ENCODE results near the gene CDKN2C.
"Not testable (repeated sequence)": the region's sequence is repeated elsewhere in the genome, so short reads cannot be mapped to it uniquely, and the experiment has no call there.

The CDKN2C gene

GRCh38 chr1:50969611-50970508 lies at the start of gene CDKN2C:
CDKN2C (plus strand) TSS chr1:50970245; CDS start chr1:50970369, 124 bp downstream.
- peak; percentile 79 for DNase-seq

GRCh38 chr1:50920409-50920808 lies 49.6 kb upstream of the CDKN2C start:
- DNase-seq, result no peak

DNA sequence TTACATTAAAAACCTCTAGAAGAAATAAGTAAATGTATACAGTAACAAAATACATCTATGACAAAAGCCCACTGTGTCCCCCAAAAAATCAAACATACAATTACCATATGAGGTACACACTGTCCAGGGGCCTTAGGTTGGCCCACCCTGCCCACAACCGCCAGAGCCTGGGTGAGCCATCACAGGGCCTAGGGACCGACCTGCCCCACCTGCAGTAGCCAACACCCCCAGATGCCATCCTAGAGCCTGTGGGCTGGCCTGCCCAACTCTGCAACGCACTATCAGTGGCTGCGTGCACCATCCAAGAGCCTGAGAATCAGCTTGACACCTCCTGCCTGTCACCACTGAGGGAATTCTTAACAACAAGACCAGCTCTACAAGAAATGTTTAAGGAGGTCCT lies 49.0 kb upstream of the CDKN2C start:
- no peak for DNase-seq

DNA sequence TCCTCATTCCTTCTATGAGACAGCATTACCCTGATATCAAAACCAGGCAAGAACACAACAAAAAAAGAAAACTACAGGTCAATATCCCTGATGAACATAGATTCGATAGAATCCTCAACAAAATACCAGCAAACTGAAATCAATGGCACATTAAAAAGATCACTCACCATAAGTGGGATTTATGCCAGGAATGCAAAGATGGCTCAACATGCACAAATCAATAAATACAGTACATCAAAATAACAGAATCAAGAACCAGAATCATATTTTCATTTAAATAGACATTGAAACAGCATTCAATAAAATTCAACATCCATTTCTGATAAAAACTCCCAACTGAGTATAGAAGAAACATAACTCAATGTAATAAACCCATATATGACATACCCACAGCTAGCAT lies 46.5 kb upstream of the CDKN2C start:
- DNase-seq, result no peak

DNA sequence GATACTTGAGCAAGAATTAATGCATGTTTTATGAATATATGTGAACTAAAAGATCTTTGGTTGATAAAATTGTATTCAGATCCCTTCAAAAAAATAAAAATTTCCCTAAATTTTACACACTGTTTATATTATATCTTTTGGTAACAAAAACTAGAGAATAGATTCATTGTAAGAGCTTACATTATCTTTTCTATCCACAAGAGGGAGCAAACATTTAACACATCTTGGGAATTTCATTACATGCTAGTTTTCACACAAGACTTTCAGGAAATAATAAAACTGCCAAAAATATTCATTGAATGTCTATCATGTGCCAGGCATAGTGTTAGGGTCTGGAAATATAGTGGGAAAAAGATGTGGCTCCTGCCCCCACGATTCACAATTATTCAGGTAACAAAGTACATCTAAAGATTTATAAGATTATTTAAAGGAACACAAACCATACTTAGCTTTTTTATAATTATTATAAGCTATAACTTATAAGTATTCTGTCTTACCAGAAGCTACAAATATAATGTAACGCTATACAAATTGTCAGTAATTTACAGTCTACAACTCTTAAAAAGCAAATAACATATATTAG lies 40.6 kb upstream of the CDKN2C start:
- no peak for DNase-seq

DNA sequence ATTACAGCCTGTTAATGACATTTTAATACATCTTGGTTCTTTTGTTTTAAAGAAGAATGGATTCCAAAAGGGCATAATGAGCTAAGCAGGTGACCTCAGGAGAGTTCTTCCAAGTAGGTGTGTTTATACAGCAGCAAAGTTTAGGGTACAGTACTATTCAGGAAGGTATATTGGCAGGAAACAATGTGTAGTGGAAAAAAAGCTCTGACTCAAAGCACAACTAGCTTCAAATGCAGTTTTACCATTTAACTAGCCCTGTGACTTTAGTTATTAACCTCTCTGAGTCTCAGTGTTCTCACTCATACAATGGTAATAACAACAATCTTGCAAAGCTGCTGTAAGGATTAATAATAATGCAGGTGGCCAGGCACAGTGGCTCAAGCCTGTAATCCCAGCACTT lies 39.9 kb upstream of the CDKN2C start:
- DNase-seq, result no peak

DNA sequence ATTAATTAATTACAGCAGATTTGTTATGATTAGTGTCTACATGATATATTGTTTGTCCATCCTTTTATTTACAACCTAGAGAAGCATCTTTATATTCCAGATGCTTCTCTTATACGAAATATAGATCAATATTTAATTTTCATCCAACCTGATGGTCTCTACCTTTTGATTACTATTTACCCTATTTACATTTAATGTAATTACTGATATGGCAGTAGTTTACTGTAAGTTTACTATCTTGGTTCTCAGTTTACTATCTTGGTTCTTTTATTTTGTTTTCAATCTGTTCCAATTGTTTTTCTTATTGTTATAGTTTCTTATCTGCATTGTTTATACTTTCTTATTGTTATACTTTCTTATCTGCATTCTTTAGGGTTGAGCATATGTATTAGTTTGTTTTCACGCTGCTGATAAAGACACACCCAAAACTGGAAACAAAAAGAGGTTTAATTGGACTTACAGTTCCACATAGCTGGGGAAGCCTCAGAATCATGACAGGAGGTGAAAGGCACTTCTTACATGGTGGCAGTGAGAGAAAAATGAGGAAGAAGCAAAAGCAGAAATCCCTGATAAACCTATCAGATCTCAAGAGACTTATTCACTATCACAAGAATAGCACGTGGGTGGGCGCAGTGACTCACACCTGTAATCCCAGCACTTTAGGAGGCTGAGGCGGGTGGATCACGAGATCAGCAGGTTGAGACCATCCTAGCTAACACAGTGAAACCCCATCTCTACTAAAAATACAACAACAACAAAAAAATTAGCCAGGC lies 38.9 kb upstream of the CDKN2C start:
- no peak for DNase-seq

DNA sequence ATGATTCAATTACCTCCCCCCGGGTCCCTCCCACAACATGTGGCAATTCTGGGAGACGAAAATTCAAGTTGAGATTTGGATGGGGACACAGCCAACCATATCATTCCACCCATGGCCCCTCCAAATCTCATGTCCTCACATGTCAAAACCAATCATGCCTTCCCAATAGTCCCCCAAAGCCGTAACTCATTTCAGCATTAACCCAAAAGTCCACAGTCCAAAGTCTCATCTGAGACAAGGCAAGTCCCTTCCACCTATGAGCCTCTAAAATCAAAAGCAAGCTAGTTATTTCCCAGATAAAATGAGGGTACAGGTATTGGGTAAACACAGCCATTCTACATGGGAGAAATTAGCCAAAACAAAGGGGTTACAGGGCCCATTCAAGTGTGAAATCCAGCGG lies 38.0 kb upstream of the CDKN2C start:
- DNase-seq, result not testable (repeated sequence)

- DNase-seq, result not testable (repeated sequence)
Observed at GRCh38 chr1:50933770-50934169, 36.3 kb upstream of the CDKN2C start.

DNA sequence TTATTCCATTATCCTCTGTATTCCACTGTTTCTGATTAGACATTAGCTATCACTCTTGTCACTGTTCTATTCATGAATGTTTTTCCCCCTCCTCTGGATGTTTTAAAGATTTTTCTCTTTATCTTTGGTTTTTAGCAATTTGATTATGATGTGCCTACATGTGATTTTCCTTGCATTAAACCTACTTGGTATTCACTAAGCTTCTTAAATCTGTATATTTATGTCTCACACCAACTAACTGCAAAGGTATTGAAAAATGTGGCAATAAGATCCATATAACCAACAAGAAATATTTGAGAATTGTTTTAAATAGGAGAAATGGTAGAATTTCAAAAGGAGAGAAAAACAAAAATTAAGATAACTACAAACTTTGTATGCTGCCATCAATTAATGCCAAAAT lies 35.2 kb upstream of the CDKN2C start:
- no peak for DNase-seq

DNA sequence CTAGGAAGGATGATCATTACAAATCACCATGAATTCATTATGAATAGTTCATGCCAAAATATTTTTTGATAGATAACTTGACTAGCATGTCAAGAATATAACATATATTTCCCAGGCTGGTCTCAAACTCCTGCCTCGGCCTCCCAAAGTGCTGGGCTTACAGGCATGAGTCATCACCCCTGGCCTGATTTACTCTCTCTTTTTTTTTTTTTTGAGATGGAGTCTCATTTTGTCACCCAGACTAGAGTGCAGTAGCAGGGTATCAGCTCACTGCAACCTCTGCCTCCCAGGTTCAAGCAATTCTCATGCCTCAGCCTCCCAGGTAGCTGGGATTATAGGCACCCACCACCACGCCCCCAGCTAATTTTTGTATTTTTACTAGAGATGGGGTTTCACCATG lies 34.8 kb upstream of the CDKN2C start:
- not testable (repeated sequence) for DNase-seq

- DNase-seq, result no peak
Observed at GRCh38 chr1:50936321-50936720, 33.7 kb upstream of the CDKN2C start.

DNA sequence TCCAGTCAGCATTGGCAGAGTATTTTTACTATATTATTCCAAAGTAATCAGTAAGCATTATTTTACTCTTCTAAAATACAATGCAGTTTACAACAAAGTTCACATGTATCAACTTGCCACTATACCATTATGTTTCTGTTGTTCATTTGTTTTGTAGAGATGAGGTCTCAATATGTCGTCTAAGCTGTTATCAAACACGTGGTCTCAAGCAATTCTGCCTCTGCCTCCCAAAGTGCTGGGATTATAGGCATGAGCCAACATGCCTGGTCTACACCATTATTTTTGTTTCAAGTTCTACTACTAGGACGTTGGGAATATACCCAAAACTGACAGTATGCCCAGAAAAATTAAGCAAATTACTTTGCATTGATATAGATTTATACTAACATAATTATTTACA lies 29.8 kb upstream of the CDKN2C start:
- no peak for DNase-seq

DNA sequence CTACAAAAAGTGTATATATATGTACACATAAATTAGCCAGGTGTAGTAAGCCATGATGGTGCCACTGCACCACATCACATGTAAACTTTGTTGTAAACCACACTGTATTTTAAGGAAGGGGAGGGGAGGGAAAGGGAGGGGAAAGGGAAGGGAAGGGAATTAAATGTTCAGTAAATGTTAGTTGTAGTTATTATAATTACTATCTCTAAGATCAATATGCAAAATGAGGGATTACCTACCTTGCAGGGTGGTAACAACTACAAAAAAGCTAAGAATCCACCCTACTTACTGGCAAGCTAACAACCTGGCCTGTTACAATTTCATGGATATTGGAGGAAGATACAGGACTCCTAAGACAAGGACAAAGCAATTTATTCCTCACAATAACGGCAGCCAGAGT lies 27.7 kb upstream of the CDKN2C start:
- DNase-seq, result no peak

DNA sequence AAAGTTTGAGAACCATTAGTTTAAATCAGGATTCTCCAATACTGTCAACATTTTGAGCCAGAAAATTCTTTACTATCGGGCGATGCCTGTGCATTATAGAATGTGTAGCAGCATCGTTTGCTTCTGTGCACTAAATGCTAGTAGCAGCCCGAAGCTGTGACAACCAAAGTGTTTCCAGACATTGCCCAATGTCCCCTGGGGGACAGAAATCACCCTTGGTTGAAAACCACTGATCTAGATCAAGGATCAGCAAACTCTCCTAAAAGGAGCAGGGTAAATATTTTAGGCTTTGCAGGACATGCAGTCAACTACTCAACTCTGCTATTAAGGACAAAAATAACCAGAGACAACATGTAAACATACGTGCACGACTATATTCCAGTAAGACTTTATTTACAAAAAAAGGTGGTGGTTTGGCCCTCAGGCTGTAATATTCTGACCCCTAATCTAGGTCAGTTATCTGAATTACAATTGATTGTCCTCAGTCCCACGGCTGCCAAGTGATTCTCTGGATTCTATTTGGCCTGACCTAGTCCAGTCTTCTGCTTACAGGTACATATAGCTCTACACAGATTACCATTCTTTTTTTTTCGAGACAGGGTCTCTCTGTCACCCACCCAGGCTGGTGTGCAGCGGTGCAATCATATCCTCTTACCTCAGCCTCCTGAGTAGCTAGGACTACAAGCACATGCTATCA lies 20.6 kb upstream of the CDKN2C start:
- no peak for DNase-seq

GRCh38 chr1:50950396-50950795 lies 19.6 kb upstream of the CDKN2C start:
- DNase-seq, result no peak

DNA sequence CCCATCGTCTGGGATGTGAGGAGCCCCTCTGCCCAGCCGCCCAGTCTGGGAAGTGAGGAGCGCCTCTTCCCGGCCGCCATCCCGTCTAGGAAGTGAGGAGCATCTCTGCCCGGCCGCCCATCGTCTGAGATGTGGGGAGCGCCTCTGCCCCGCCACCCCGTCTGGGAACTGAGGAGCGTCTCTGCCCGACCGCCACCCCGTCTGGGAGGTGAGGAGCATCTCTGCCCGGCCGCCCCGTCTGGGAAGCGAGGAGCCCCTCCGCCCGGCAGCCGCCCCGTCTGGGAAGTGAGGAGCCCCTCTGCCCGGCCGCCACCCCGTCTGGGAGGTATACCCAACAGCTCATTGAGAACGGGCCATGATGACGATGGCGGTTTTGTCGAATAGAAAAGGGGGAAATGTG lies 17.5 kb upstream of the CDKN2C start:
- not testable (repeated sequence) for DNase-seq

GRCh38 chr1:50955116-50955515 lies 14.9 kb upstream of the CDKN2C start:
- no peak for DNase-seq

- DNase-seq, result no peak
Observed at GRCh38 chr1:50959303-50959912, 10.6 kb upstream of the CDKN2C start.

DNA sequence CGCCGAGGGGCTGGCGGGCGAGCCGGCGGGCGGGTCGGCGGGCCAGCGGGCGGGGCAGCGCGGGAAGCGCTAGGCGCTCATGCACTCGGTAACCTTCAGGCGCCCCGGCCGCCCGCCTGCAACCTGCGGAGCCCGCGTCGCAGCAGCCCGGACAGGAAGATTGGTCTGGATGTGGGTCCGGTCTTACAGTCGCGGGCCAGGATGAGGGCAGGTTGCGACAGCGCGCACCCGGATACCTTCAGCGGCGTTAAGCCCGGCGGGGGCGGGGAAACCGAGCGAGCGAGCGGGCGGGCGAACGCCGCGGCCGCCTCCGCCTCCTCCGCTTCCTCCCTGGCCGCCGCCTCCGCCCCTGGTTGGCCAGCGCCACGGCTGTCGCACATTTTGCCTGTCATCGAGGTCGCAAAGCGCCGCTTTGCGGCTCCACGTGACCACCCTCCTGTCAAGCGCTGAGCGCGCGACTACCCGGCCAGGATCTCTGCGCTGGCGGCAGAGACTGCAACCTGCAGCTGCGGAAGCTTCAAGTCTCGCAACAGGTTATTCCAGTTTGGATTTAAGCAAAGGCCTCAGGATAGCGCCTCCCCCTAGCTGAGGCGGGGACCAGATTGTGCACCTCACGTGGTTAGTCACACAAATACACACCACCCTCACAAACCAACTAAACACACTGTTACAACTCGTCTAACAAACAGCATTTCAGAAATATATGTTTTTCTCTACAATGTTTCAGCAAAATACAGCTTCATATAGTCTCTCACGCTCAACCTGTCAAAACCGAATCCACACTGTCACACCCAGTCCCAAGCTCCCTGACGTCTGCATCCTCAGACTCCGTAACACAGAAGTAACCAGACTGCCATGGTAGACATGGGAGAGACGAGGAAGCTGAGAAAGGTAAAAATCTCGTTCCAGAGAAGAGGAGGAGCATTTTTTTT lies 9.9 kb upstream of the CDKN2C start, which contains the start of gene FAF1:
Gene FAF1, minus strand, starts transcription at position 355 of the 932 bp plus-strand sequence. CDS start 456 bp downstream, outside the sequence.
- DNase-seq, result peak; percentile 97

DNA sequence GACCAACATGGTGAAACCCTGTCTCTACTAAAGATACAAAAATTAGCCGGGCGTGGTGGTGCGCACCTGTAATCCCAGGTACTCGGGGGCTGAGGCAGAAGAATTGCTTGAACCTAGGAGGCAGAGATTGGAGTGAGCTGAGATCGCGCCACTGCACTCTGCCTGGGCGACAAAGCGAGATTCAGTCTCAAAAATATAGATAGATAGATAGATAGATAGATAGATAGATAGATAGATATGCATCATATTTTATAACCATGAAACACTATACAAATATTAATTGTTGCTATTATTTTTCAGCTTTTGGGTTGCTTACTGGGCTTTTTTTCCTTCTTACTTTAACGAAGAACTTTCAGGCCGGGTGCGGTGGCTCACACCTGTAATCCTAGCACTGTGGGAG lies 5.2 kb upstream of the CDKN2C start:
- no peak for DNase-seq
